NCI-H2081 treated with DMSO at 0.1 percent for 48 hours (cell line): ENCODE results near the gene NPBWR2.

Source experiments
- DNase-seq: peaks from one replicate; lab custom pipeline; 2025; lab: John Stamatoyannopoulos, UW

The NPBWR2 gene

DNA sequence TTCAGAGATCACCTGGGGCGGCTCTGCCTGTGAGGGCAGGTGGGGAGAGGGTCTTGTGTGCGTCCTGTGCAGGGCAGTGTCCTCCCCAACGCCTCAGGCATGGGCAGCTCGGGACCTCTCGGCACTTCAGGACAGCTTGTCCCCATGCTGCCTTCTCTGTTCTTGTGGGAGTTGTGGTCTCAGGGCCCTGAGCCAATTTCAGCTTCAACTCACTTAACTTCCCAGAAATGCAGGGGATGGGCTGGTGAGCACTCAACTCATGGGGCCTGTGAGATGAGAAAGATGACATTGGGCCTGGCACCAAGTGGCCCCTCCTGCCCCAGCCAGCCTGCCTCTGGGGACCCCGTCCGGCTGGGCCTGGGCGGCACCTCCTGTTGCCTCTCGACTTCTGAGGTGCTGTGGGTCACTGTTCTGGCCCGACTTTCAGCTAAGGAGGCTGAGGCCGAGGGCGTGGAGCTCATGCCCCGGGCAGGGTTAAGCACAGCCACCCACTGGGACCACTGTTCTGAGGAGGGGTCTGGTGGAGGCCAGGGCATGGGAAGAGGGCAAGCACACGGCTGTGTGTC is 34.8 kb downstream of the NPBWR2 start:
- no peak for DNase-seq

DNA sequence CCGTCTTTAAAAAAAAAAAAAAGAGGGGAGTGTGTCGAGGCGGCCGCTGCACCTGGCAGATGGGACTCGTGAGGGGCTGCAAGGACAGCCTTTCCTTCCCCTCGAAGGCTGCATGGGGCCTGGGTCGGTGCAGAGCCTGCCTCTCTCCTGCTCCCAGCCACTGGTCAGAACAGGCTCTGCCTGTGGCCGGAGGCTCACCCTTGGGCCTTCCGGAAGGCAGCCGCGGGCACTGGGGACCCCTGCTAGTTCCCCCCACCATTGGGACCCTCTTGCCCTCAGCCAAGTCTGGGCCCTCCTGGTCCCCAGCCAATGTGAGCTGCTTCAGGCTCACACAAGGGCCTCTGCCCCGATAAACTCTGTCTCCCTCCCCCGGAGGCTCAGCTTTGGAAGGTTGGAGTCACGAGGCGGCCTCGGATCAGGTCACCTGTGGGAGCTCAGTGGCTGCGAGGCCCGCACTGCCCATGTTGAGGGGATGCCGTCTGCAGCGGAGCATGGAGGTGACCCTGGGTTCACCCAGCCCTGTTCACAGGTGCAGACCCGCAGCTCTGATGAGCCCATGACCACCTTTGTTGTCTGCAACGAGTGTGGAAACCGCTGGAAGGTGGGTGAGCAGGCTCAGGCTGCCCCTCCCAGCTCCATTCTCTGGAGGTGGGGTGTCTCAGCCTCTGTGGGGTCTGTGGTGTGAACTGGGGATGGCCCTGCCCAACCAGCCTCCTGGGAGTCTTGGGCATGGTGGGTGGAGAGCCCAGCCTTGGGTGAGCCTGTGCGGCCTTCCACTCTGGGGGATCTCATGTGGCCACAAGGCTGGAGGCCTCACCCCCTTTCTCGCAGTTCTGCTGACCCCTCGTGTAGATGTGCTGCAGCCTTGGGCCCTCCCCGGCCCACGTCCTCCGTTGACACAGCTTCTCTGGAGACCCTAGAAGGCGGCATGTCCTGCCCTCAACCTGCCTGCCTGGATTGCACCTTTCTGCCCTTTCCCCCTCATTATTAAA is 35.7 kb downstream of the NPBWR2 start:
- DNase-seq, result no peak

DNA sequence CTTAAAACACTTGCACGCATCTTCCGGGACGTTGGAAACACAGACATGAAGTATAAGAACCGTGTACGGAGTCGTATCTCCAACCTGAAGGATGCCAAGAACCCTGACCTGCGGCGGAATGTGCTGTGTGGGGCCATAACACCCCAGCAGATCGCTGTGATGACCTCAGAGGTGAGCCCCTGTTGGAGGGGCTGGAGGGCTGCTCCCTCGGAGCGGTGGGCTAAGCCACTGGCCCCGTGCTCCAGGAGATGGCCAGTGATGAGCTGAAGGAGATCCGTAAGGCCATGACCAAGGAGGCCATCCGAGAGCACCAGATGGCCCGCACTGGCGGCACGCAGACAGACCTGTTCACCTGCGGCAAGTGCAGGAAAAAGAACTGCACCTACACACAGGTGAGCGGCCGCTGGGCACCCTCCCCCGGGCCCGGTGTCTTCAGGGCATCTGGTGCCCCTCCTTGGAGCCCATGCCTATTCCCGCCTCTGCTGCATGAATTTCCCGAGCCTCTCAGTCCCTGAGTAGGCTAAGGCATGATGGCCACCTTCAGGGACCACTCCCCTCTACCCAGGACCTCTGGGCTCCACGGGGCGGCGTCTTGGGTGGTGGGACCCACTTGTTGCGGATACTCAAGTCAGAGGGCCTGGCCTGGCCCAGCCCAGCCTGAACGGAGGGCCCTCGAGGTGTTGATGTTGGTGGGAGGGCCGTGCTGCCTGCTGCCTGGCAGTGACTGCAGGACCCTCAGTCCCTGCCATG is 36.9 kb downstream of the NPBWR2 start:
- DNase-seq, result no peak

DNA sequence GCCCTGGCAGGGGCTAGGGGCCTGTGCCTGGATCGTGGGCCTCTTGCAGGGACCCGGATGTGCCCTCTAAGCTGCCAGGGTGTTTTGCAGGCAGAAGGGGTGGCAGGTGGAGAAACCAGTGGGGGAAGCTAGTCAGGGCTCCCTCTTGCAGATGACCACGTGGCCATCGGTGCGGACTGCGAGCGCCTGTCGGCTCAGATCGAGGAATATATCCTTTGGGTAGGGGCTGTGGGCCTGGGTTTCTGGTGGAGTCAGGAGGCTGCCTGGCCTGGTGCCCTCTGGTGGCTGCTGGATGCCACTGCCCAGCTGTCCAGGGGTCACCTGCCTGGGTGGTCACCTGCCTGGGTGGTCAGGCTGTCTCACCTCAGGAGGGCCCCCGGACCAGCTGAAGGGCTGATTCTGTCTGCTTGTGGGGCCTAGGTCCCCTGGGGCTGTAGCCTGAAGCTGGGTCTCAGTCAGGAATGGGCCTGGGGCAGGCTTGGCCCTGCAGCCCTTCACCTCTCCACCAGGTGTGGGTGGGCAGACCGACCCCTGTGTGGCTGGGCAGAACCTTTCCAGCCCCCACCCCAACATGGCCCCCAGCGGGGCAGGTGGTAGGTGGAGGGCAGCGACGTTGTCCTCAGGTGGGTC is 37.6 kb downstream of the NPBWR2 start:
- DNase-seq, result no peak

DNA sequence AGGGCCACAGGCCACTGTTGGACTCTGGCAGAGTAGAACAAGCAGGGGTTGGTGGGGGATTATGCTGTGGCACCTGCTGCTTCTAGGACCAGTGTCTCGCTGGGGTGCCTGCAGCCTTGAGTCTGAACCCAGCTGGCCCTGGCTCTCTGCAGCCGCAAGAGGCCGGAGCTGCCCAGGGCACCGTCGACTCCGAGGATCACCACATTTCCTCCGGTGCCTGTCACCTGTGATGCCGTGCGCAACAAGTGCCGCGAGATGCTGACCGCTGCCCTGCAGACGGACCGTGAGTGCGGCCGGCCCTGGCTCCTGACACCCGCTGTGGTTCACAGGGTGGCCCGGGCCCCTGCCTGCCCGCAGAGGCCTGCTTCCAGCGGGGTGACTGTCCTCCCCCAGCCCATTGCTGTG is 38.2 kb downstream of the NPBWR2 start:
- no peak for DNase-seq

DNA sequence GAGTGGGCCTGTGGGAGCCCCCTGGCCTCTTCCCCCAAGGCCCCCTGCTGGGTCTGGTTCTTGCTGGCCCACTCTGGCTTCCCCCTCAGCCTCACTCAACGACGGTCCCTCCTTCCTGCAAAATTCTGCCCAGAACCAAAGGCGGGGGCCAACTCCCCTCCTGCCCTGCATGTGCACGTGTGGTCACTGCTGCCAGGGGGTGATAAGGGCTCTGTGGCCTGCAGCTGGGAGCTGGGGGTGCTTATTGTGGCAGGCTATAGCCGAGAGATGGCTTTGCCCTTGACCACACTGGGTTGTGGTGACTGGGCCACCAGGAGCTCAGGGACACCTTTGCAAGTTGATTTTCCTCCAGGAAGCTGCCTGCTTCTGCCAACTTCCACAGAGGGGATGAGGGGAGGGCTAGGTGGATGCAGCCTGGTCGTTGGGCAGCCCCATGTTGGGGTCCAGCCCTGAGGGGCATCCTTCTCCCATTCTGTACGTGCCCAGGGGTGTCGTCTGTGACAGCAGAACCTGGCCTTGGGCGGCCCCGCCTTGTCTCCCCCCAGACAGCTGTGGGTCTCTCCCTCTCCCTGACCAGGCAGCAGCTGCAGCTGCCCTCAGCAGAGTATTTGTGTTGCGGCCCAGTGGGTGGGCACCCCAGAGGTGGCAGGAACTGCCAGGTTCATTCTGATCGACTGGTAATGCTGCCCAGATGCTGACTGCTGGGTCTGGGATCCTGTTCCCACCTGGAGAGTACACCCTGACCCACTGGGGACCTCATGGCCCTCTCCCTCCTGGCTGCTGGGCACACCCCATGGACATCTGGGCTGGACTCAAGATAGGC is 38.8 kb downstream of the NPBWR2 start:
- no peak for DNase-seq

DNA sequence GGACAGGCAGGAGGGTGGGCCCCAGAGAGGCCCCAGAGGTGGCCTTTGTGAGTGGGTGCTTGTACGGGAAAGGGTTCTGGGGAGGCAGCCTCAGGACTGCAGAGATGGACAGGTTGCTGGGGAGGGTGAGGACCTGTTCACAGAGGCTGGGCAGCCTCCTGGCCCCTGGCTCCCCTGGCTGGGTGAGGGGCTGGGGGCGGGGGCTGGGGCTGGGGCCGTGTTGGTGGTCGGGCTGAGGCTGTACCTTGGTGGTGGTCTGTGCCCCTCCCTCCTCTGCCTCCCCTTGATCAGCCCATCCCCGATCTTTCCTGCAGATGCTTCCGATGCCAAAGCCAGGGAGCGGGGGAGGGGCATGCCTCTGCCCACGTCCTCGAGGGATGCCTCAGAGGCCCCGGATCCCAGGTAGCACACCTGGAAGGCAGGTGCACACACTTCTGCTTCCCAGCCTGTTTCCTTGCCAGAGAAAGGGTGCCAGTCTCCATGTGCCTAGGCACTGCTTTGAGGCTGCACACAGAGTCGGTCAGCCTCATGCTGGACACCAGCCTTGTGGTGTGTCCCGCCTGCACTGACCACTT is 39.5 kb downstream of the NPBWR2 start:
- DNase-seq, result no peak

DNA sequence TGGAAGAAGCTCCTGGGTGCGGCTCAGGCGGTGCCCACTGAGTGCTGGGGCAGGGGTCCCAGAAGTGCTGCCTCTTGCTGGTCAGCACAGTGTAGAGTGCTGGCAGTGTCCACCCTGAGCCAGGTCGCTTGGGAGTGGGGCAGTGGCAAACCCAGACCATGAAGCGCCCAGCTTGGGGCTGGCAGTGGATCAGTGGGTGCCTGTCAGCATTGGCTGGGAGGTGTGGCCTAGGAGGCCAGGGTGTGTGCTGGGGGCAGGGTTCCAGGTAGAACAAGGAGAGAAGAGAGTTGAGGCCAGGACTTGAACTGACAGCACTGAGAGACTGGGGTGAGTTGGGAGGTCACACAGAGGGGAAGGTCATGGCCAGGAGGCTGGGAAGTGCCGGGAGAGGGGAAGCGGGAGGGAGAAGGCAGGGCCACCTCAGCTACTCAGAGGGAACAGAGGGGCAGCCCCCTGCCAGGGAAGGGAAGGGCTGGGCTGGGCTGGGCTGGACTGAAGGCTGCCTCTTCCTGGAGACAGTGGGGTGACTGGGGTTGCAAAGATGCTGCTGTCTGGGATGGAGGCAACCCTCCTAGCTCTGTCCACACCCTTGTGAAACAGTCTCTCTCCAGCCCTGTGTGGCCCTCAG is 40.2 kb downstream of the NPBWR2 start:
- no peak for DNase-seq

DNA sequence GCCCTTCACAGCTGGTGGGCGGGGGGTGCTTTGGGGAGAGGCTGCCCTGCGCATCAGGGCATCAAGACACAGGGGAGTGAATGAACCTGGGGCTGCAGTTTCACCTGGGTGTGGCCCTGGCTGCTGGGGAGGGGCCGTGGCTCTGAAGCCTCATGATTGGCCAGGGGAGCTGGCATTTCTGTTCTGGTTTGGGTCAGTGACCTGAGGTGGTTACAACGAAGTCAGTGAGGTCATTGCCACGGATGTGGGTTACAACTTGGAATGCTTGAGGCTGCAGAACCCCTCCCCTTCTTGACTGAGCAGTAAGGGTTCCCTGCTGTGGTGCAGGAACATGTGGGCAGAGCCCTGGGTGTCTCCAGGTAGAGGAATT is 41.4 kb downstream of the NPBWR2 start:
- no peak for DNase-seq

DNA sequence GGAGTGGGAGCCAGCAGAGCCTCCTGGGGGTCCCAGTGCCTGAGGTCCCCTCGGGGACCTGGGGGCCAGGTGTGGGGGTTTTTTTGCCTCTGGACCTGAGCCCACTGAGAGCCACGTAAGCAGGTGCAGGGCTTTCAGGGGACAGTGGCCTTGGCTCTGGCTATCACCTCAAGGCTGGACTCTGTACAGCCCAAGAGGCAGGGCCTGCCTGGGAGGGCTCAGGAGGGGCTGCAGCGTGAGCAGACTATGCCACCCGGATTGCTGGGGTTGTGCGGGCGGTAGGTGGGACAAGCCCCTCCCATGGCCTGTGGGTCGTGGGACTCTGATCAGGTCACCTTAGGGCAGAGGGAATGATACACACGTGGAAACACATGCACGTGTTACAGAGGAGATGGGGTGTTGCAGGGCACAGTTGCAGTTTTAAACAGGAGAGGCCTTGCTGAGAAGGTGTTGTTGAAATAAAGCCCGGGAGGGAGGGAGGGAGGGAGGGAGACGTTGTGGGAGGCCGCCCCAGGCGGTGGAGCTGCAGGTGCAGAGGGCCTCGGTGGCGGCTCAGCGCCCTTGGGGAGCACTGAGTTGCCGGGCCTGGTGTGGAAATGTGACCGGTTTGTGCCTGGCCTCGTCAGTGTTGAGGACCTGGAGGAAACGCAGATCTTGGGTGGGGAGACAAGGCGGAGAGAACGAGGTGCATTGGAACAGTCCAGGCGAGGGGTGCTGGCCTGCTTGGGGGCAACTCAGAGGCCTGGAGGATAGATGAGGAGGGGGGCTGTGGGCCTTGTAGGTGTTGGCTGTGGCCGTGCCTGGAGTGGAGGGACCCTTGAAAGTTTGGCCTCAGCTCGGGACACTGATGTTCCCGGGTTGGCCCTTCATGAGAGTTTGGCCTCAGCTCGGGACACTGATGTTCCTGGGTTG is 42.0 kb downstream of the NPBWR2 start:
- no peak for DNase-seq

DNA sequence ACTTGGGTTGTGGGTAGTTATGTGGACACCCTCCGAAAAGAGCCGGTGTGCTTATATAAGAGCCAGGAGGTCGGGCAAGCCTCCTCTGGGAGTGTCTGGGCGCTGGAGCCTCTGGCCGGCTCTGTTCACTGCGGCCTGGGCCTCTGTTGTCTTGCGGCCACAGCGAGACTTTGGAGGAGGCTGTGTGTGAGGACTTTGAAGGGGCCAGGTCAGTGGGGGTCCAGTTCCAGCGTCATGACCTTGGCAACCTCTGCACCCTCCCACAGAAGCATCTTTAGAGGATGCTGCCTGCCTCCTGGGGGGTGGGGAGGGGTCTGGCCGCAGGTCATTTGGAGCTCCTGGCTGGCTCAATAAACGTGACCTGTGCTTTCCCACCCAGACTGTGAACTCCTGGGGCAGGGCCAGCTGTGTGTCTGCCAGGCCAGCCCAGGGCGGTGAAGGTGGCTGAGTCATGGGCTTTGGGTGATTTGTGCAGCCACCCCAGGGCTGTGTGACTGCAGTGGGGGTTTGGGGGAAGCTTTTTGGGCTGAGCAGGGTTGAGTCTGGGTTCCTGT is 43.1 kb downstream of the NPBWR2 start:
- no peak for DNase-seq

DNA sequence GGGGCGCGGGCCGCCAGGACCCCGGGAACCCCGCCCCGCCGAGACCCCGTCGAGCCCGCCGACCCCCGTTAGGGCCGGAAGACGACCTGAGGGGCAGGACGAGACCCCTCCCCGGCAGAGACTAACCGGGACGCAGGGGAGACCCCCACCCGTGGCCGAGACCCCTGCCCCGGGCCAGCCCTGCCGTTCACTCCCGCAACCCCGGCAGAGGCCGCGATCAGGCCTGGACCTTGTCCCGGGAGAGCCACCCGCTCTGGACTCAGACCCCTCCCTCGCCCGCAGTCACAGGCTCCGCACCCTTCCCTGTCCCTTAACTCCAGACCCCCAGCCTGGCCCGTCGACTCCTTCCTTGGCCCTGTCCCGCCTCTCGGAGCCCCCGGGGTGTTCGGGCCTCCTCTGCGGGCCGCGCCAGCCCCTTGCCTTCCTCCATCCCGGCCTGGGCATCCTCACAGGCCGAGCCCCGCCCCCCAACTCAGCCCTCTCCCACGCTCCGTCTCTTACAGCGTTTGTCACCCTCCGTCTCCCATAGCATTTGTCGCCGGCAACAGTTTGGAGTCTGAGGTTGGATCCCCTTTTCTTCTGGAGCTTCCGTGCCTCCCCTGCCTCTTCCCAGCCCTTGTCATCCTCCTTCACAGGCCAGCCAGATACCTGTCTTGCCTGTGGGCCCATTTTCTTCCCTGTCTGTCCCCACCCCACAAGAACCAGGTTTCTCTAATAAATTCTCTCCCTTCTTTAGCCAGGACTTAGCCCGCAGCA is 43.8 kb downstream of the NPBWR2 start:
- DNase-seq, result no peak

DNA sequence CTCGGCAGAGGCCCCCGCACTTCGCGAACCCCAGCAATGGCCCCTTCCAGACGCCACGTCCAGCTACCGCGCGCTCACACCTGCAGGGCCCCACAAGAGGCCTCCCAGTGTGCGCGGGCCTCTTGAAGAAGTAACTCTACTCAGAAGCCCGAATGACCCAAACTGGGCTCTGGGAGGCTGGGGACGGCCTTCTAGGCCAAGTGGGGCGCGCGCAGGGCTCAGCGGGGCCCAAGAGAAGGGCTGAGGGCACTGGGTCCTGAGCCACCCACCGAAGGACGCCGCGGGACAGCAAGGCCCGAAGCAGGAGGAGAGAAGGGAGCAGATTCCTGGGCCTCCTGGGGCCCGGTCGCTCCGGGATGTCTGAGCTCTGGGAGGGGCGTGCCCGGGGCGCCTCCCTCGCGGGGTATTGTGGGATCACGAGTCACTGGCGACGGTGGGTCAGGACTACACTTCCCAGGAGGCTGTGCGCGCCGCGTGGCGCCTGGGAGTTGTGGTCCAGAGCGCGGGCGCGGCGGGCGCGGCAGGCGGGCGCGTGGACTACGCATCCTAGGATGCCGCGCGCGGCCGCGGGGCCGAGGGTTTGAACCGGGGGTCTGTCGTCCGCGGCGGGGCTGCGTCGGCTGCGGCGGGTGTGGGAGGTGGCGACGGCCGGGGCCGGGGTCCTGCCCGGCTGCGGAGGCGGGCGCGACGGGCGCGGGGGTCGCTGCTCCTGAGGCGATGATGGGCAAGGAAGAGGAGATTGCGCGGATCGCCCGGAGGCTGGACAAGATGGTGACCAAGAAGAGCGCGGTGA is 44.6 kb downstream of the NPBWR2 start, which contains the start of gene TCEA2:
Gene TCEA2, plus strand, starts transcription at position 603 of the 793 bp plus-strand sequence. Its CDS starts 115 bp downstream, at position 718.
- DNase-seq, result peak; percentile 53

DNA sequence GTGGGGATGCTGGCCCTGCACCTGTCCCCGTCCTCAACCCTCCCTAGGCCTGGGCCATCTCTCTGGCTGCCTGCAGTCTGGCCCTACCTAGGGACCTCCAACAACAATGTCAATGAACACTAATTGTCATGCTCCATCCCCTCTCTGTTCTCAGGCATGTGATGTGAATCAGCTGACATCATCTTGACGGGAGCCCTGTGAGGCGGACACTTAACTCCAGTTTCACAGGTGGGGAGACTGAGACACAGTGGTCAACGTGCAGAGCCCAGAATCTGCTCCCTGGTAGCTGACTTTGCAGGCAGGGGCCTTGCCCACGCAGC is 45.1 kb downstream of the NPBWR2 start:
- no peak for DNase-seq

DNA sequence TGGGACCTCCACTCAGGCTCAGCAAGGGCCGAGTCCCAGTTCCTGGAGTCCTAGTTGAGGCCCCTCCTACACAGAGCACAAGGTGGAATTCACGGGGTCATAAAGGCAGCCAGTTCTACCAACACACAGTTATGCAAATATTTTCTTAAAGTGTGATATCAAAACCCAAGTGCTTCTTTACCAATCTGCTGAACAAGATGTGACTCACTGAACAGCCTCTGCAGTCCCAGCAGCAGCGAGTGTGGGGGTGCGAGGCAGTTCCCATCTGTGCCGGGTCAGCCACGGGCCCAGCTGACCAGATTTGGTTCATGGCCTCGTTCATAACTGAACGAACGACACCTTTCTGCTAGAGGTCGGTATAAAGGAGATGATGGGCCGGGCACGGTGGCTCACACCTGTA is 48.8 kb downstream of the NPBWR2 start:
- DNase-seq, result no peak

DNA sequence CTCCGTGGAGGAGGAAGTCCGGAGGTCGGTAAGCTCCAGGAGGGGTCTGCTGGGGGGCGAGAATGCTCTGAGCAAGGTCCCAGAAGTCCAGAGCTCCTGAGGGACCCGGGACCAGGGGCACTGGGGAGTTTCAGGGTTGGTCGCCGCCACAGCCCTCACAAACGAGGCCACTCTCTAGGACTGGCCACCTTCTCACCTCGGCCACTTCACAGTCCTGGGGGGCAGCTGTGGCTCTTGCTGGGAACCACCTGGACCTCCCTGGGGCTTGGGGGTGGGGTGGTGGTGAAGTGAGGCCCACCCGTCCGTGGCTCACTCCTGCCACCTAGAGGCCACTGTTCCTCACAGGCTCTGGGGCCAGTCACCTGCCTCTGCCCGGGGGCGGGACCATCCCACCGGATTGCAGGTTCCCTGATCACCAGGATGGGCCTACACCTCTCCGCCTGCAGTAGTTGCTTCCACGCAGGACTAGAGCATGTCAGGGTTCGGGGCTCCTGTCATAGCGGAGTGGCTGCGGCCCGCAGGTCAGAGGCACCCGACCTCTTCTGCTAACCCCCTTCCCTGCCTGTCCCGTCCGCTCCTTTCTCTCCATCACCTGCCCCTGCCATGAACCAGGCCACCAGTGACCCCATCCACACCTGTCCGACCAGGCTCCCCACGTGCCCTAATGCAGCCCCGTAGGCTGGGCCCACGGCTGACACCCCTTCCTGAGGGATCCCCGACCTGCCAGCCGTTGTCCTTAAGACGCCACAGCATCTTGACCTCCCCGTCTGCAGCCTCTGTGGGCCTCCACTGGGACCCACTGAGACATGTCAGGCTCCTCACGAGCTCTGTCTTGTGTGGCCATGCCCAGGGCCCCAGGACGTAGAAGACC is 49.5 kb downstream of the NPBWR2 start:
- no peak for DNase-seq
